ENCODE data around the gene MICAL2.

GRCh38 chr11:12141283-12141682, 30.9 kb downstream of the MICAL2 start:
- TF ChIP-seq EZH2 (IDR thresholded peaks at IDR 0.05) (no peak), POLR2AphosphoS5 (IDR thresholded peaks at IDR 0.05; ENCODE audit: borderline replicate concordance, low read depth, low read length) (no peak)
